H1 (cell line): ENCODE results near the gene SH3GL2. TPM values are rescaled to one million over a fixed set of nuclear protein-coding genes. Genes with fewer than 3 reads are reported as not detected.

Source experiments
- CTCF ChIA-PET: fragments of 300-600 bp; sonication (Branson Sonifier 250); formaldehyde crosslinking; loops from one replicate; lab custom pipeline; 2021; ENCODE audit not compliant: partially characterized antibody; lab: Charles Lee
- POLR2A ChIA-PET: fragments of 300-600 bp; sonication (Branson Sonifier 250); formaldehyde crosslinking; loops from one replicate; lab custom pipeline; 2021; ENCODE audit warnings: inconsistent platforms; ENCODE audit not compliant: partially characterized antibody; lab: Charles Lee
- DNase-seq, 2 experiments: peaks; one replicate each; pipeline versions ENCODE4 v3.0.0 to v3.0.0-alpha.2; 2010 to 2022; ENCODE audit warnings: low spot score in 2 of 2, low read depth in 1 of 2, mixed read lengths in 1 of 2
- FAIRE-seq: peaks from 2 replicates; lab custom pipeline; 2011; peaks lifted over from hg19 to GRCh38; lab: Jason Lieb, UNC
- H2AFZ ChIP-seq: 2 replicates; pipeline ENCODE4 v1.8.1; 2012; ENCODE audit warnings: low read length, inconsistent platforms
- H2AK5ac ChIP-seq: 2 replicates; pipeline ENCODE4 v1.6.1; 2013; ENCODE audit warnings: low read depth, low read length
- H2BK120ac ChIP-seq: replicated peaks from 2 replicates; pipeline ENCODE3; 2013; ENCODE audit warnings: low read depth, low read length, inconsistent platforms
- H2BK12ac ChIP-seq: 2 replicates; pipeline ENCODE4 v1.6.1; 2013; ENCODE audit warnings: low read depth, low read length
- H2BK15ac ChIP-seq: 2 replicates; pipeline ENCODE4 v1.6.1; 2013; ENCODE audit warnings: low read length
- H2BK20ac ChIP-seq: 2 replicates; pipeline ENCODE4 v1.6.1; 2013; ENCODE audit warnings: low read length
- H2BK5ac ChIP-seq: 2 replicates; pipeline ENCODE4 v1.6.1; 2013; ENCODE audit warnings: low read depth, low read length
- H3K14ac ChIP-seq: 2 replicates; pipeline ENCODE4 v1.6.1; 2013; ENCODE audit warnings: inconsistent platforms; ENCODE audit not compliant: insufficient read length
- H3K18ac ChIP-seq: 2 replicates; pipeline ENCODE4 v1.6.1; 2013; ENCODE audit warnings: low read length; ENCODE audit errors: extremely low read depth
- H3K23ac ChIP-seq: 2 replicates; pipeline ENCODE4 v1.6.1; 2013; ENCODE audit warnings: inconsistent platforms; ENCODE audit not compliant: insufficient read length
- H3K23me2 ChIP-seq: 2 replicates; pipeline ENCODE4 v1.6.1; 2013; ENCODE audit warnings: low read depth, low read length
- H3K27ac ChIP-seq: 2 replicates; pipeline ENCODE4 v1.6.1; 2011; ENCODE audit warnings: low read depth, low read length, inconsistent platforms
- H3K27me3 ChIP-seq, 4 experiments: replicated peaks in 1 of 4; 1 replicate in 1 of 4; 2 replicates in 3 of 4; pipeline versions ENCODE4 v1.6.1 to v1.8.1; 2011 to 2013; ENCODE audit warnings: low read length in 3 of 4, mild to moderate bottlenecking in 3 of 4, inconsistent platforms in 2 of 4, mixed read lengths in 2 of 4, moderate library complexity in 1 of 4; ENCODE audit not compliant: control insufficient read depth in 3 of 4, insufficient read depth in 3 of 4; ENCODE audit errors: extremely low read depth in 1 of 4
- H3K36me3 ChIP-seq, 4 experiments: 2 replicates each; pipeline versions ENCODE4 v1.6.1 to v1.8.1; 2011 to 2013; ENCODE audit warnings: mild to moderate bottlenecking in 4 of 4, low read length in 3 of 4, moderate library complexity in 2 of 4, control low read depth in 1 of 4, inconsistent platforms in 1 of 4; ENCODE audit not compliant: insufficient read depth in 4 of 4, control insufficient read depth in 2 of 4
- H3K4ac ChIP-seq: replicated peaks from 2 replicates; pipeline ENCODE3; 2013; ENCODE audit warnings: low read length, low read depth, mixed read lengths, inconsistent platforms; ENCODE audit not compliant: insufficient read length
- H3K4me1 ChIP-seq, 4 experiments: replicated peaks in 1 of 4; 1 replicate in 1 of 4; 2 replicates in 3 of 4; pipeline versions ENCODE4 v1.6.1 to v1.8.1; 2011 to 2013; ENCODE audit warnings: low read length in 3 of 4, inconsistent platforms in 2 of 4, mixed read lengths in 1 of 4; ENCODE audit not compliant: insufficient read depth in 4 of 4, control insufficient read depth in 3 of 4
- H3K4me2 ChIP-seq, 2 experiments: 2 replicates each; pipeline versions ENCODE4 v1.6.1 to v1.8.1; 2011 to 2013; ENCODE audit warnings: low read depth in 2 of 2, low read length in 2 of 2, control low read depth in 1 of 2, inconsistent platforms in 1 of 2, mild to moderate bottlenecking in 1 of 2; ENCODE audit not compliant: insufficient read depth in 1 of 2
- H3K4me3 ChIP-seq, 4 experiments: fragments of 200-600, 300-600 bp in 1 of 4; sonication (generic), shearing (Covaris generic), sonication (Bioruptor Twin) in 1 of 4; 2 replicates each; pipeline versions ENCODE4 v1.5.1 to v1.8.1; 2011 to 2016; ENCODE audit warnings: low read length in 4 of 4, low read depth in 3 of 4, control low read depth in 2 of 4, inconsistent platforms in 2 of 4, mild to moderate bottlenecking in 2 of 4, mixed read lengths in 1 of 4, moderate library complexity in 1 of 4; ENCODE audit not compliant: insufficient read depth in 2 of 4; ENCODE audit errors: extremely low read depth in 1 of 4
- H3K56ac ChIP-seq: replicated peaks from 2 replicates; pipeline ENCODE3; 2013; ENCODE audit warnings: low read depth, mild to moderate bottlenecking, mixed read lengths, low read length, inconsistent platforms; ENCODE audit not compliant: insufficient read length
- H3K79me1 ChIP-seq: 2 replicates; pipeline ENCODE4 v1.6.1; 2013; ENCODE audit warnings: low read depth, low read length, control low read depth
- H3K79me2 ChIP-seq, 2 experiments: 2 replicates each; pipeline versions ENCODE4 v1.6.1 to v1.8.1; 2012 to 2013; ENCODE audit warnings: low read length in 2 of 2, mild to moderate bottlenecking in 2 of 2, inconsistent platforms in 1 of 2; ENCODE audit not compliant: insufficient read depth in 2 of 2, control insufficient read depth in 1 of 2
- H3K9ac ChIP-seq, 4 experiments: replicated peaks in 1 of 4; 1 replicate in 1 of 4; 2 replicates in 3 of 4; pipeline versions ENCODE4 v1.6.1 to v1.8.1; 2011 to 2013; ENCODE audit warnings: low read depth in 3 of 4, low read length in 3 of 4, control low read depth in 2 of 4, mild to moderate bottlenecking in 2 of 4, moderate library complexity in 2 of 4, inconsistent platforms in 1 of 4; ENCODE audit errors: extremely low read depth in 1 of 4
- H3K9me3 ChIP-seq, 2 experiments: 2 replicates each; pipeline versions ENCODE4 v1.6.1 to v1.8.1; 2012 to 2013; ENCODE audit warnings: mild to moderate bottlenecking in 2 of 2, moderate library complexity in 2 of 2, control low read depth in 1 of 2, inconsistent platforms in 1 of 2, low read depth in 1 of 2, low read length in 1 of 2, mixed read lengths in 1 of 2; ENCODE audit not compliant: insufficient read depth in 2 of 2
- H4K20me1 ChIP-seq, 2 experiments: replicated peaks in 1 of 2; 2 replicates each; pipeline versions ENCODE3 to v1.8.1; 2011 to 2013; ENCODE audit warnings: inconsistent platforms in 2 of 2, low read length in 2 of 2, mild to moderate bottlenecking in 1 of 2; ENCODE audit not compliant: insufficient read depth in 2 of 2, control insufficient read depth in 1 of 2
- H4K5ac ChIP-seq: 2 replicates; pipeline ENCODE4 v1.6.1; 2013; ENCODE audit warnings: low read length, low read depth, mixed read lengths, inconsistent platforms; ENCODE audit not compliant: insufficient read length
- H4K8ac ChIP-seq: 2 replicates; pipeline ENCODE4 v1.8.0; 2013; ENCODE audit warnings: mild to moderate bottlenecking, moderate library complexity, low read length, inconsistent platforms; ENCODE audit not compliant: insufficient read depth; ENCODE audit errors: extremely low read depth
- H4K91ac ChIP-seq: replicated peaks from 2 replicates; pipeline ENCODE3; 2013; ENCODE audit warnings: low read length, mixed read lengths, inconsistent platforms; ENCODE audit not compliant: insufficient read length
- BCL11A ChIP-seq, 2 experiments: IDR thresholded peaks; one replicate each; pipeline ENCODE4 v1.6.1; 2011; ENCODE audit warnings: low read depth in 2 of 2, low read length in 2 of 2, mild to moderate bottlenecking in 2 of 2
- CTCF ChIP-seq, 3 experiments: IDR thresholded peaks; 1 replicate in 2 of 3; 2 replicates in 1 of 3; pipeline versions ENCODE4 v1.5.1 to v1.6.1; 2011; ENCODE audit warnings: low read length in 3 of 3, mild to moderate bottlenecking in 3 of 3, inconsistent platforms in 2 of 3, low read depth in 1 of 3, moderate library complexity in 1 of 3; ENCODE audit not compliant: insufficient read depth in 1 of 3; ENCODE audit errors: control extremely low read depth in 1 of 3
- NANOG ChIP-seq: IDR thresholded peaks from 2 replicates; pipeline ENCODE4 v1.6.1; 2011; ENCODE audit warnings: low read length, low read depth, mild to moderate bottlenecking, inconsistent platforms; ENCODE audit not compliant: insufficient read depth, poor library complexity, severe bottlenecking
- NRF1 ChIP-seq: IDR thresholded peaks from 2 replicates; pipeline ENCODE4 v1.6.1; 2011; ENCODE audit warnings: mild to moderate bottlenecking, low read depth, low read length, improper control_type of control experiment
- PHF8 ChIP-seq: fragments of 200-600 bp; sonication (generic); conservative IDR thresholded peaks from 2 replicates; pipeline ENCODE4 v1.7.1; 2012; ENCODE audit warnings: low read depth, mild to moderate bottlenecking, inconsistent platforms, low read length, moderate library complexity
- POLR2A ChIP-seq, 2 experiments: IDR thresholded peaks; 1 replicate in 1 of 2; 2 replicates in 1 of 2; pipeline ENCODE4 v1.6.1; 2011; ENCODE audit warnings: low read depth in 2 of 2, low read length in 2 of 2, mild to moderate bottlenecking in 2 of 2; ENCODE audit errors: control extremely low read depth in 1 of 2
- POLR2AphosphoS5 ChIP-seq: IDR thresholded peaks from 2 replicates; pipeline ENCODE4 v1.6.1; 2011; ENCODE audit warnings: low read depth, low read length
- RNF2 ChIP-seq: fragments of 200-900, 300-1000 bp; sonication (generic); IDR thresholded peaks from 2 replicates; pipeline ENCODE4 v1.7.1; 2016; ENCODE audit warnings: borderline replicate concordance, low read depth, mild to moderate bottlenecking, antibody characterized with exemption, low read length; ENCODE audit not compliant: poor library complexity, severe bottlenecking; ENCODE audit errors: missing control alignments
- SRF ChIP-seq: IDR thresholded peaks from 2 replicates; pipeline ENCODE4 v1.6.1; 2011; ENCODE audit warnings: mild to moderate bottlenecking, low read depth, low read length, moderate library complexity
- TAF1 ChIP-seq: IDR thresholded peaks from 2 replicates; pipeline ENCODE4 v1.6.1; 2011; ENCODE audit warnings: mild to moderate bottlenecking, low read depth, low read length
- TAF7 ChIP-seq: optimal IDR thresholded peaks from 2 replicates; pipeline ENCODE3; 2011; ENCODE audit warnings: low read depth, mild to moderate bottlenecking, inconsistent platforms, low read length, moderate library complexity, borderline replicate concordance
- WGBS, 2 experiments: shearing (Covaris generic) in 1 of 2; methylation state at CpG; one replicate each; pipeline versions ENCODE4 v1.1.6 to v1.1.7; 2013 to 2015; ENCODE audit warnings: low lambda C conversion rate in 2 of 2, mixed read lengths in 2 of 2, inconsistent platforms in 1 of 2, low coverage in 1 of 2, missing lambda C conversion rate in 1 of 2; ENCODE audit not compliant: insufficient replicate concordance in 2 of 2, insufficient coverage in 1 of 2, insufficient read length in 1 of 2; ENCODE audit errors: extremely low coverage in 1 of 2, missing lambda C conversion rate in 1 of 2; 5-methylcytosine and 5-hydroxymethylcytosine counted together
- polyA plus RNA-seq, 7 experiments: library from polyadenylated mRNA; depleted of rRNA in 3 of 7; stranded (reverse) in 5 of 7; unstranded in 2 of 7; fragments of >200 nt in 5 of 7; fragments of 200-250 nt in 2 of 7; gene quantifications; 1 replicate in 5 of 7; 2 replicates in 1 of 7; 4 replicates in 1 of 7; pipeline versions ENCODE4 v1.2.1 to v1.2.3, GENCODE V29; 2011 to 2013; ENCODE audit warnings: missing spikeins in 2 of 7, mixed read lengths in 2 of 7
- total RNA-seq: library from RNA; stranded (reverse); fragmentation: NEBNext Ultra II Directional; extraction: Animal tissue kit (Norgen Biotek cat#: 25700); gene quantifications from 2 replicates; pipeline ENCODE4 v1.2.1, GENCODE V29; 2021

The SH3GL2 gene
- total and polyA plus RNA-seq, 2 of the 8 experiments (the other 6 are each of a cell fraction or from before 2014, with no cell fraction given), result 4.7 to 5.3 TPM

- Histone ChIP-seq H3K18ac (no peak overlapping the region), H2BK12ac (no peak overlapping the region), H3K23me2 (no peaks in the 10 kb centered on the region), H3K9ac (no peak overlapping the region), H2BK120ac (no peak overlapping the region), H4K8ac (no peak overlapping the region), H2AFZ (no peak overlapping the region), H4K20me1 (no peaks in the 10 kb centered on the region), H4K5ac (no peak overlapping the region), H2BK20ac (no peak overlapping the region), H3K79me1 (no peaks in the 10 kb centered on the region), H4K91ac (no peak overlapping the region), H2AK5ac (no peak overlapping the region), H3K4me2 (no peak overlapping the region), H3K56ac (no peak overlapping the region), H3K79me2 (no peaks in the 10 kb centered on the region), H2BK15ac (no peak overlapping the region), H3K36me3 (no peaks in the 10 kb centered on the region), H3K4me3 (no peak overlapping the region), H2BK5ac (no peak overlapping the region), H3K14ac (no peak overlapping the region), H3K4ac (no peak overlapping the region), H3K23ac (no peak overlapping the region), H3K4me1 (no peaks in the 10 kb centered on the region), H3K27me3 (no peaks in the 10 kb centered on the region), H3K27ac (no peak overlapping the region), H3K9me3 (no peaks in the 10 kb centered on the region)
- ChIA-PET CTCF (interaction anchor here (1.1 to 9.6 kb wide), 8 partner anchors 12 to 393 kb away, joined by 3 to 217 read pairs (median 4); no protein-coding TSS in a partner anchor), POLR2A (no interaction called here)
- no peak for FAIRE-seq
- no peak for DNase-seq
- 81% methylated on average over 1 of the region's 1 CpG; no CpG with 5 or more reads in 1 of the 2 experiments for WGBS, 2 experiments
- TF ChIP-seq NRF1 (no peak), POLR2AphosphoS5 (no peak), BCL11A (IDR thresholded peaks at IDR 0.05; ENCODE audit: low read depth in 2 of 2, low read length in 2 of 2) (no peak), NANOG (no peak), TAF7 (no peak), RNF2 (no peak), CTCF (IDR thresholded peaks at IDR 0.05; ENCODE audit: control extremely low read depth in 1 of 3, insufficient read depth in 1 of 3, low read depth in 1 of 3, low read length in 3 of 3) (no peak), PHF8 (no peak), SRF (no peak), POLR2A (IDR thresholded peaks at IDR 0.05; ENCODE audit: control extremely low read depth in 1 of 2, low read depth in 2 of 2, low read length in 2 of 2) (no peak), TAF1 (no peak)
Observed at GRCh38 chr9:17816431-17817027, 237.7 kb downstream of the SH3GL2 start.
